HG03439 (cell line): ENCODE data around the gene HSPA4.
"Not testable (repeated sequence)": the region's sequence is repeated elsewhere in the genome, so short reads cannot be mapped to it uniquely, and the experiment has no call there.

Source experiments
- ATAC-seq: cut with Tn5 transposase; IDR thresholded peaks from one replicate; pipeline ENCODE4 v1.9.1; 2021; ENCODE audit warnings: mild to moderate bottlenecking, moderate library complexity; ENCODE audit not compliant: unreplicated experiment

HSPA4 gene

GRCh38 chr5:133051542-133052316 is at the start of gene HSPA4:
Gene HSPA4 (plus strand): TSS chr5:133052013. CDS start chr5:133052251, 238 bp downstream.
- peak; percentile 81 for ATAC-seq

- ATAC-seq, result no peak
These were observed 45.2 kb upstream of the HSPA4 start for GRCh38 chr5:133006653-133007052.

- not testable (repeated sequence) for ATAC-seq
These were observed 43.4 kb upstream of the HSPA4 start for GRCh38 chr5:133008455-133008854.

- no peak for ATAC-seq
These were observed 36.3 kb upstream of the HSPA4 start for GRCh38 chr5:133015466-133015865.

- ATAC-seq, result no peak
These were observed 33.8 kb upstream of the HSPA4 start for GRCh38 chr5:133017964-133018363.

GRCh38 chr5:133019471-133019870 is 32.3 kb upstream of the HSPA4 start:
- not testable (repeated sequence) for ATAC-seq

- peak; percentile 90 for ATAC-seq
These were observed 25.8 kb upstream of the HSPA4 start, which contains the start of gene ZCCHC10 for GRCh38 chr5:133025804-133026663. Gene ZCCHC10 (minus strand): TSS chr5:133026549. CDS start chr5:133026537, 12 bp downstream.

- ATAC-seq, result no peak
These were observed 25.1 kb upstream of the HSPA4 start for GRCh38 chr5:133026664-133027153.

- ATAC-seq, result no peak
These were observed 22.4 kb upstream of the HSPA4 start for GRCh38 chr5:133029416-133029815.

- no peak for ATAC-seq
These were observed 21.3 kb upstream of the HSPA4 start for GRCh38 chr5:133030343-133031005.

- ATAC-seq, result peak; percentile 63
These were observed 18.7 kb upstream of the HSPA4 start for GRCh38 chr5:133032852-133033742.

GRCh38 chr5:133034064-133034463 is 17.7 kb upstream of the HSPA4 start:
- no peak for ATAC-seq

GRCh38 chr5:133035224-133035623 is 16.6 kb upstream of the HSPA4 start:
- no peak for ATAC-seq

GRCh38 chr5:133036677-133037076 is 15.1 kb upstream of the HSPA4 start:
- ATAC-seq, result not testable (repeated sequence)

- ATAC-seq, result no peak
These were observed 10.5 kb upstream of the HSPA4 start for GRCh38 chr5:133041157-133041784.

- no peak for ATAC-seq
These were observed 9.9 kb upstream of the HSPA4 start for GRCh38 chr5:133041910-133042309.

- not testable (repeated sequence) for ATAC-seq
These were observed 5.3 kb upstream of the HSPA4 start for GRCh38 chr5:133046560-133046959.

GRCh38 chr5:133047404-133047803 is 4.4 kb upstream of the HSPA4 start:
- no peak for ATAC-seq

GRCh38 chr5:133048993-133049725 is 2.7 kb upstream of the HSPA4 start:
- no peak for ATAC-seq
